ENCODE results near the gene ASPHD2.

Gene ASPHD2

DNA sequence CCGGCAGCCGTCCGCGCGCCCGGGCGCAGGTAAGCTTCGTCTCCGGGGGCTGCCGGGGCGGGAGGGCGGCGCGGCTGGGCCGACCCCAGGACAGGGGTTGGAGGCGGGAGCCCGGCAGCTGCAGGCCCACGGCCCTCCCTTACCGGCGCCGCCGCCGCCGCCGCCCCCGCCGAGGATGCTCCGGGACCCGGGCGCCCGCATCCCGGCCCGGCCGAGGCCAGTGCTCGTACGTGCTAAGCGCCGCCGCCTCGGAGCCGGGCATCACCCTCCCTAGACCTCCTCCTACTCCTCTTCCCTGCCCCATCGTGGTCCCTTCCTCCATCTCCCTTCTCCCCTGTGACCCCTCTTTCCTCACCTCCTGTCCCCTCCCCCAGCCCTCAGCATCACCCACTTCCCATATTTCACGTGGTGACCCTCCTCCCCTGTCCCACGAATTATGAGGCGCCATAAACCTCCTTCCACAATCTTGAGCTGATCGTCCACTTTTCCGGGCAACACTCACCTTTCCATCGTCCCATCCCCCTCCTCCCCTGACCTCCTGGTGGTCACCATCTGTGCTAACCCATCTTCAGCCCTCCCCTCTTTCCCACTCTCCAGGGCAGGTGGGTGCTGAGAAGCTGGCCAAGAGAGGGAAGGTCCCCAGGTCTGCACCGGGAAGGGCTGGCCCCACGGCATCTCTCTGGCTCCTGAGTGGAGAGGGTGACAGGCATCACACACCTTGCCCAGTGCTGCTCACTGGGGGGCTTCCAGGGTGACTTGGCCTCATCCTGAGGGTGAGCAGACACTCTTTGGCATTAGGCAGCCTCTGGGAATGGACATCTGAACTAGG, 612 bp downstream of the ASPHD2 start:
- H3K4me1 ChIP-seq (ENCODE audit: insufficient read depth, low read length), result peaks cover 32% of the 10 kb centered on the region
- no peaks in the 10 kb centered on the region for H4K20me1 ChIP-seq (ENCODE audit: insufficient read depth, low read length)
- no peak for ATAC-seq (ENCODE audit: insufficient read depth, low read depth)
- peak overlapping the region; percentile 28 for H2AFZ ChIP-seq (ENCODE audit: low read depth, low read length)
- H3K4me2 ChIP-seq (ENCODE audit: insufficient read depth, low read length), result peak overlapping the region; percentile 68
- no peak overlapping the region for H3K27ac ChIP-seq (ENCODE audit: low read length)
- DNase-seq, result no peak
- H3K9me3 ChIP-seq (ENCODE audit: insufficient read depth, low read length, severe bottlenecking), result no peaks in the 10 kb centered on the region
- H3K36me3 ChIP-seq (ENCODE audit: insufficient read depth, low read length), result peaks cover 8% of the 10 kb centered on the region; the same call in 1 of the 2 replicates
- no peaks in the 10 kb centered on the region for H3K79me2 ChIP-seq (ENCODE audit: insufficient read depth, low read length)
- H3K27me3 ChIP-seq (ENCODE audit: insufficient read depth, low read length, poor library complexity), result peaks cover 4% of the 10 kb centered on the region
- H3K4me3 ChIP-seq (ENCODE audit: low read depth in 1 of 2, low read length in 2 of 2), result peak overlapping the region; percentile 12 to 61; a peak in 3 of 4 replicates
- H3K9ac ChIP-seq (ENCODE audit: low read depth, low read length), result peak overlapping the region; percentile 50
- TF ChIP-seq EZH2 (IDR thresholded peaks at IDR 0.05; ENCODE audit: borderline replicate concordance, low read depth, low read length, severe bottlenecking), result no peak
- TF ChIP-seq, protein P1, sequence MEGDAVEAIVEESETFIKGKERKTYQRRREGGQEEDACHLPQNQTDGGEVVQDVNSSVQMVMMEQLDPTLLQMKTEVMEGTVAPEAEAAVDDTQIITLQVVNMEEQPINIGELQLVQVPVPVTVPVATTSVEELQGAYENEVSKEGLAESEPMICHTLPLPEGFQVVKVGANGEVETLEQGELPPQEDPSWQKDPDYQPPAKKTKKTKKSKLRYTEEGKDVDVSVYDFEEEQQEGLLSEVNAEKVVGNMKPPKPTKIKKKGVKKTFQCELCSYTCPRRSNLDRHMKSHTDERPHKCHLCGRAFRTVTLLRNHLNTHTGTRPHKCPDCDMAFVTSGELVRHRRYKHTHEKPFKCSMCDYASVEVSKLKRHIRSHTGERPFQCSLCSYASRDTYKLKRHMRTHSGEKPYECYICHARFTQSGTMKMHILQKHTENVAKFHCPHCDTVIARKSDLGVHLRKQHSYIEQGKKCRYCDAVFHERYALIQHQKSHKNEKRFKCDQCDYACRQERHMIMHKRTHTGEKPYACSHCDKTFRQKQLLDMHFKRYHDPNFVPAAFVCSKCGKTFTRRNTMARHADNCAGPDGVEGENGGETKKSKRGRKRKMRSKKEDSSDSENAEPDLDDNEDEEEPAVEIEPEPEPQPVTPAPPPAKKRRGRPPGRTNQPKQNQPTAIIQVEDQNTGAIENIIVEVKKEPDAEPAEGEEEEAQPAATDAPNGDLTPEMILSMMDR (IDR thresholded peaks at IDR 0.05; ENCODE audit: borderline replicate concordance, extremely low read depth, low read length, poor library complexity, severe bottlenecking), result no peak

DNA sequence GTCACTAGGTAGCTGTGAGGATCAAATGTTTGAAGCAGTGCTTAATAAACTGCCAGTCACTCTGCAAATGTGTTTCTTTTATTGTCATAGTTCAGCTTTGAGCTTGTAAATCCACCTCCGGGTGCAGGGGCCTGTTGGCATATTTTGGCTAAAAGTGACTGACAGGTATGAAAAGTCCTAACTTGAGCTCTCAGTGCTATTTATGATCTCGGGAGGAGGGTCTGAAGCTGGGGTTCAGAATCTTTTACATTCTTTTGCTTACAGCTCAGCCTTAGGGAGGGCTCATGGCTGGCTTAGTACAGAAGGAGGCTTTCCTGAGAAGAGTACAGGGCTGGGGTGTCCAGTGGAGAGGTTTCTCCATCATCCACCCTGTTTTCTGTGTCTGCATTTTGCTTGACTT, 1.5 kb downstream of the ASPHD2 start:
- peaks cover 8% of the 10 kb centered on the region; the same call in 1 of the 2 replicates for H3K36me3 ChIP-seq (ENCODE audit: insufficient read depth, low read length)
- H3K4me1 ChIP-seq (ENCODE audit: insufficient read depth, low read length), result peaks cover 32% of the 10 kb centered on the region
- no peaks in the 10 kb centered on the region for H3K27me3 ChIP-seq (ENCODE audit: insufficient read depth, low read length, poor library complexity)
- H3K27ac ChIP-seq (ENCODE audit: low read length), result no peak overlapping the region
- no peak overlapping the region for H2AFZ ChIP-seq (ENCODE audit: low read depth, low read length)
- H3K9ac ChIP-seq (ENCODE audit: low read depth, low read length), result no peak overlapping the region
- DNase-seq (no peak), ATAC-seq (ENCODE audit: insufficient read depth, low read depth) (no peak)
- peak overlapping the region; percentile 68; the same call in 1 of the 2 replicates for H3K4me2 ChIP-seq (ENCODE audit: insufficient read depth, low read length)
- TF ChIP-seq, protein P1 (IDR thresholded peaks at IDR 0.05; ENCODE audit: borderline replicate concordance, extremely low read depth, low read length, poor library complexity, severe bottlenecking), result no peak
- TF ChIP-seq EZH2 (IDR thresholded peaks at IDR 0.05; ENCODE audit: borderline replicate concordance, low read depth, low read length, severe bottlenecking), result no peak
- no peaks in the 10 kb centered on the region for H3K79me2 ChIP-seq (ENCODE audit: insufficient read depth, low read length)
- H3K9me3 ChIP-seq (ENCODE audit: insufficient read depth, low read length, severe bottlenecking), result no peaks in the 10 kb centered on the region
- no peaks in the 10 kb centered on the region for H4K20me1 ChIP-seq (ENCODE audit: insufficient read depth, low read length)
- H3K4me3 ChIP-seq (ENCODE audit: low read depth in 1 of 2, low read length in 2 of 2), result no peak overlapping the region

DNA sequence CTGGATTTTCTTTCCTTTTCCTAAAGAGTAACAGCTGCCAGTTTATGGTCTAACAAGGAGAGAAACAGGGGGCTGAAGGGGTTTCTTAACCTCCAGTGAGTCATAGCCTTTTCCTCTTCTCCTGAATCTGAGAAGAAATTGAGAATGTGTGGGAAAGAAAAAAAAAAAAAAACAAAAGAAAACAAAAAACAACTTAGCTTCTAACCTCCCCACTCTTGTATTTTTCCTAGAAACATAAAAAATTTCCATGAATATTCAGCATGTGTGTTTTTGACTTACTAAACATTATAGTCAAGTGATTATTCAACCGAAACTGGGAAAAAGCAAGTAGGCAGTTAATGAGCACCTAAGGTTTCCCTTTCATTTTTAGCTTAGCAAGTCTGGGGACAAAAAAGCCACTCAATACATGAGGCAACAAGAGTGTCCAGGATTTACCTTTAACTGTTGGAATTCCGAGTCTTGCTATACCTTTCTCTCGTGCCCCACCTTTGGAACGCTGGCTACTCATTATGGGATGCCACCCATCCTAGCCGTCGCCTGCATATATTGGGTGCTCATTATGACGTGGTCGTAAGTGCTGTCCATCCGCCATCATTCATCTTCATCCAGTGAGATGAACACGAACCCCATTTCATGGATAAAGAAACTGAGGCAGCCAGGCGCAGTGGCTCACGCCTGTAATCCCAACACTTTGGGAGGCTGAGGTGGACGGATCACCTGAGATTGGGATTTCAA, 2.4 kb downstream of the ASPHD2 start:
- no peaks in the 10 kb centered on the region for H3K79me2 ChIP-seq (ENCODE audit: insufficient read depth, low read length)
- peaks cover 32% of the 10 kb centered on the region for H3K4me1 ChIP-seq (ENCODE audit: insufficient read depth, low read length)
- H3K27ac ChIP-seq (ENCODE audit: low read length), result no peak overlapping the region; the same call in 1 of the 2 replicates
- H3K36me3 ChIP-seq (ENCODE audit: insufficient read depth, low read length), result peaks cover 8% of the 10 kb centered on the region; the same call in 1 of the 2 replicates
- TF ChIP-seq, protein P1 (IDR thresholded peaks at IDR 0.05; ENCODE audit: borderline replicate concordance, extremely low read depth, low read length, poor library complexity, severe bottlenecking), result no peak
- TF ChIP-seq EZH2 (IDR thresholded peaks at IDR 0.05; ENCODE audit: borderline replicate concordance, low read depth, low read length, severe bottlenecking), result no peak
- H3K9me3 ChIP-seq (ENCODE audit: insufficient read depth, low read length, severe bottlenecking), result no peaks in the 10 kb centered on the region
- H3K27me3 ChIP-seq (ENCODE audit: insufficient read depth, low read length, poor library complexity), result no peaks in the 10 kb centered on the region
- ATAC-seq (ENCODE audit: insufficient read depth, low read depth) (no peak), DNase-seq (no peak)
- H3K4me3 ChIP-seq (ENCODE audit: low read depth in 1 of 2, low read length in 2 of 2), result no peak overlapping the region
- H3K9ac ChIP-seq (ENCODE audit: low read depth, low read length), result no peak overlapping the region
- no peaks in the 10 kb centered on the region for H4K20me1 ChIP-seq (ENCODE audit: insufficient read depth, low read length)
- H3K4me2 ChIP-seq (ENCODE audit: insufficient read depth, low read length), result no peak overlapping the region
- H2AFZ ChIP-seq (ENCODE audit: low read depth, low read length), result no peak overlapping the region
